Measurements from ENCODE around the gene ADAMTS4.

DNA sequence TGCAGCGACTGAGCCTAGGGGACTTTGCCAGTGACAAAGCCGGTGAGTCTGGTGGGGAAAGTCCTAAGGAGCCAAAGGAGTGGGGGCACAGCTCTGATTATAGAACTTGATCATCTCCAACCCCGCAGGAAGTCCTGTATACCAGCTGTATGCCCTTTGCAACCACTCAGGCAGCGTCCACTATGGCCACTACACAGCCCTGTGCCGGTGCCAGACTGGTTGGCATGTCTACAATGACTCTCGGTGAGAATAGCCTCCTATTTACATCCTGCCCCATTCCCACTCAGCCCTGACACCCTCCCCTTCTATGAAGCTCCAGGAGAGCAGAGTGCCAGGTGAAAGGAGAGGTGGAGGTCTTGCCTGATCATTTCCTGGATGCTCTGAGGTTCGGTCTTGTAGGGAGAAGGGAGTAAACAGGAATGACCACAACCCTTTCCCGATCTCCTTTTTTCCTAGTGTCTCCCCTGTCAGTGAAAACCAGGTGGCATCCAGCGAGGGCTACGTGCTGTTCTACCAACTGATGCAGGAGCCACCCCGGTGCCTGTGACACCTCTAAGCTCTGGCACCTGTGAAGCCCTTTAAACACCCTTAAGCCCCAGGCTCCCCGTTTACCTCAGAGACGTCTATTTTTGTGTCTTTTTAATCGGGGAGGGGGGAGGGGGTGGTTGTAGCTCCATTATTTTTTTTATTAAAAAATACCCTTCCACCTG, 33.8 kb downstream of the ADAMTS4 start:
- TF ChIP-seq, protein P1, sequence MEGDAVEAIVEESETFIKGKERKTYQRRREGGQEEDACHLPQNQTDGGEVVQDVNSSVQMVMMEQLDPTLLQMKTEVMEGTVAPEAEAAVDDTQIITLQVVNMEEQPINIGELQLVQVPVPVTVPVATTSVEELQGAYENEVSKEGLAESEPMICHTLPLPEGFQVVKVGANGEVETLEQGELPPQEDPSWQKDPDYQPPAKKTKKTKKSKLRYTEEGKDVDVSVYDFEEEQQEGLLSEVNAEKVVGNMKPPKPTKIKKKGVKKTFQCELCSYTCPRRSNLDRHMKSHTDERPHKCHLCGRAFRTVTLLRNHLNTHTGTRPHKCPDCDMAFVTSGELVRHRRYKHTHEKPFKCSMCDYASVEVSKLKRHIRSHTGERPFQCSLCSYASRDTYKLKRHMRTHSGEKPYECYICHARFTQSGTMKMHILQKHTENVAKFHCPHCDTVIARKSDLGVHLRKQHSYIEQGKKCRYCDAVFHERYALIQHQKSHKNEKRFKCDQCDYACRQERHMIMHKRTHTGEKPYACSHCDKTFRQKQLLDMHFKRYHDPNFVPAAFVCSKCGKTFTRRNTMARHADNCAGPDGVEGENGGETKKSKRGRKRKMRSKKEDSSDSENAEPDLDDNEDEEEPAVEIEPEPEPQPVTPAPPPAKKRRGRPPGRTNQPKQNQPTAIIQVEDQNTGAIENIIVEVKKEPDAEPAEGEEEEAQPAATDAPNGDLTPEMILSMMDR (IDR thresholded peaks at IDR 0.05) = no peak
- TF ChIP-seq POLR2AphosphoS5 (IDR thresholded peaks at IDR 0.05) = no peak
- no peak for TF ChIP-seq EP300 (IDR thresholded peaks at IDR 0.05)
- no peak for TF ChIP-seq POLR2A (IDR thresholded peaks at IDR 0.05)
